ENCODE measurements around the gene SLC6A18.

GRCh38 chr5:1225081-1225480, at the start of gene SLC6A18:
- TF ChIP-seq, protein P1, sequence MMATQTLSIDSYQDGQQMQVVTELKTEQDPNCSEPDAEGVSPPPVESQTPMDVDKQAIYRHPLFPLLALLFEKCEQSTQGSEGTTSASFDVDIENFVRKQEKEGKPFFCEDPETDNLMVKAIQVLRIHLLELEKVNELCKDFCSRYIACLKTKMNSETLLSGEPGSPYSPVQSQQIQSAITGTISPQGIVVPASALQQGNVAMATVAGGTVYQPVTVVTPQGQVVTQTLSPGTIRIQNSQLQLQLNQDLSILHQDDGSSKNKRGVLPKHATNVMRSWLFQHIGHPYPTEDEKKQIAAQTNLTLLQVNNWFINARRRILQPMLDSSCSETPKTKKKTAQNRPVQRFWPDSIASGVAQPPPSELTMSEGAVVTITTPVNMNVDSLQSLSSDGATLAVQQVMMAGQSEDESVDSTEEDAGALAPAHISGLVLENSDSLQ (IDR thresholded peaks at IDR 0.05): no peak
- TF ChIP-seq ELF4 (IDR thresholded peaks at IDR 0.05) (no peak), BHLHE40 (IDR thresholded peaks at IDR 0.05; ENCODE audit: borderline replicate concordance) (no peak), ZNF384 (IDR thresholded peaks at IDR 0.05) (no peak), TARDBP (IDR thresholded peaks at IDR 0.05) (no peak)
